Measurements from ENCODE around the gene PDE2A.

Gene PDE2A

GRCh38 chr11:72592698-72593495 is 81.3 kb downstream of the PDE2A start:
- no peak for TF ChIP-seq CTCF (IDR thresholded peaks at IDR 0.05; ENCODE audit: extremely low read depth, missing control alignments)
- DNase-seq (ENCODE audit: low spot score): no peak

- no peak for TF ChIP-seq CTCF (IDR thresholded peaks at IDR 0.05; ENCODE audit: extremely low read depth, missing control alignments)
- no peak for DNase-seq (ENCODE audit: low spot score)
These were observed 82.3 kb downstream of the PDE2A start for GRCh38 chr11:72591785-72592502.

- DNase-seq (ENCODE audit: low spot score): no peak
- TF ChIP-seq CTCF (IDR thresholded peaks at IDR 0.05; ENCODE audit: extremely low read depth, missing control alignments): no peak
These were observed 83.2 kb downstream of the PDE2A start for GRCh38 chr11:72591023-72591422.

GRCh38 chr11:72589802-72590761 is 84.1 kb downstream of the PDE2A start:
- DNase-seq (ENCODE audit: low spot score): peak; percentile 70

GRCh38 chr11:72588421-72589410 is 85.5 kb downstream of the PDE2A start:
- DNase-seq (ENCODE audit: low spot score): no peak
- TF ChIP-seq CTCF (IDR thresholded peaks at IDR 0.05; ENCODE audit: extremely low read depth, missing control alignments): no peak

More at GRCh38 chr11:72589802-72590761, 84.1 kb downstream of the PDE2A start:
- peak; percentile 27 for TF ChIP-seq CTCF (IDR thresholded peaks at IDR 0.05; ENCODE audit: extremely low read depth, missing control alignments)

GRCh38 chr11:72587696-72588095 is 86.5 kb downstream of the PDE2A start:
- DNase-seq (ENCODE audit: low spot score): no peak

More at GRCh38 chr11:72587696-72588095, 86.5 kb downstream of the PDE2A start:
- TF ChIP-seq CTCF (IDR thresholded peaks at IDR 0.05; ENCODE audit: extremely low read depth, missing control alignments): no peak

All from GM20000 (cell line).